ENCODE results near the gene EGFR. TPM values are rescaled to one million over a fixed set of nuclear protein-coding genes. Genes with fewer than 3 reads are reported as not detected.

The EGFR gene
- polyA plus RNA-seq, 1 of the 3 experiments (the other 2 are of a cell fraction) = 37.6 TPM

DNA sequence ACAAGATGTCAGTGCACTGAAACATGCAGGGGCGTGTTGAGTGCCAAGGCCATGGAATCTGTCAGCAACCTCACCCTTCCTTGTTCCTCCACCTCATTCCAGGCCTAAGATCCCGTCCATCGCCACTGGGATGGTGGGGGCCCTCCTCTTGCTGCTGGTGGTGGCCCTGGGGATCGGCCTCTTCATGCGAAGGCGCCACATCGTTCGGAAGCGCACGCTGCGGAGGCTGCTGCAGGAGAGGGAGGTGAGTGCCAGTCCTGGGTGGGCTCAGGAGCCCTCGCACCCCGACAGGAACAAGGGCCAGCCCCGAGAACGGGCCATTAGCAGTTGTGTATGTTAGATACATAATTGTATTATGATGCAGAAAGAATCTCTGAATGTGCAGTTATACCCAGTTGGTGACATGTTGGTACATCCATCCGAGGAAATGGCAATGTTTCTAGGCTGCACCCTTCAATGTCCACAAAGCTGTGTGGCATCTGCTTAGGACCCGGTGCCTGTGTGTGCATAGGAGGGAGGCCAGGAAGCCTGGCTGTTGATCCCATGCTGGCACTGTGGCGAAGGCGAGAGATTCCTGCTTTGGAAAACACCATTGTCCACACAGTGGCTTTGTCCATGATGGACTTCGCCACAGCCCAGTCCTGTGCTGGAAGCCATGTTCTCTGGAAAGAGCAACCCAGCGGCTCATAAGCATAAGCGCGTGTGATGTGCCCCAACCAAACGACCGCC is 154.2 kb downstream of the EGFR start:
- Histone ChIP-seq H4K20me1 (ENCODE audit: insufficient read depth) (no peaks in the 10 kb centered on the region; the same call in 1 of the 2 replicates), H3F3A (replicated peaks; ENCODE audit: insufficient read depth) (no peaks in the 10 kb centered on the region), H3K9ac (no peak overlapping the region), H3K4me2 (no peak overlapping the region), H3K9me2 (no peaks in the 10 kb centered on the region), H3K9me3 (no peaks in the 10 kb centered on the region), H3K79me2 (ENCODE audit: insufficient read depth) (no peaks in the 10 kb centered on the region; the same call in 1 of the 2 replicates), H3K27ac (ENCODE audit: low read depth in 2 of 2, low read length in 1 of 2) (no peak overlapping the region), H2AFZ (ENCODE audit: low read depth) (no peak overlapping the region), H3K36me3 (replicated peaks in 1 of 2; ENCODE audit: control insufficient read depth in 1 of 2, insufficient read depth in 2 of 2, low read length in 1 of 2) (peaks cover 71 to 83% of the 10 kb centered on the region in 2 experiments), H3K27me3 (ENCODE audit: insufficient read depth) (no peaks in the 10 kb centered on the region), H3K4me1 (ENCODE audit: control insufficient read depth in 1 of 2, insufficient read depth in 2 of 2, low read depth in 1 of 2, low read length in 1 of 2) (peaks cover 0 to 12% of the 10 kb centered on the region in 2 experiments; a peak in 2 of 4 replicates), H3K4me3 (ENCODE audit: low read depth in 2 of 2, low read length in 1 of 2) (no peak overlapping the region)
- DNase-seq = no peak
- ChIA-PET CTCF (interaction anchor here (0.6 to 4.8 kb wide), 7 partner anchors 9 to 82 kb away, joined by 3 to 23 read pairs (median 3); no protein-coding TSS in a partner anchor), POLR2A (no interaction called here)
- TF ChIP-seq SMC3 (IDR thresholded peaks at IDR 0.05; ENCODE audit: low read depth, low read length) (no peak), FOSL2 (IDR thresholded peaks at IDR 0.05; ENCODE audit: borderline replicate concordance, low read depth) (no peak), JUND (IDR thresholded peaks at IDR 0.05) (no peak), TCF12 (IDR thresholded peaks at IDR 0.05) (no peak), TAF1 (IDR thresholded peaks at IDR 0.05; ENCODE audit: borderline replicate concordance, low read depth, low read length) (no peak), RXRA (IDR thresholded peaks at IDR 0.05; ENCODE audit: borderline replicate concordance, low read depth) (no peak), FOXM1 (IDR thresholded peaks at IDR 0.05; ENCODE audit: low read depth) (no peak), NRF1 (IDR thresholded peaks at IDR 0.05; ENCODE audit: low read depth, low read length) (no peak), MEF2A (IDR thresholded peaks at IDR 0.05; ENCODE audit: borderline replicate concordance, low read depth) (no peak), GATA2 (CRISPR knock-in tag; IDR thresholded peaks at IDR 0.05) (no peak), POLR2AphosphoS5 (IDR thresholded peaks at IDR 0.05; ENCODE audit: low read depth, low read length) (no peak), GABPA (IDR thresholded peaks at IDR 0.05; ENCODE audit: low read depth) (no peak)
- TF ChIP-seq, protein P1, sequence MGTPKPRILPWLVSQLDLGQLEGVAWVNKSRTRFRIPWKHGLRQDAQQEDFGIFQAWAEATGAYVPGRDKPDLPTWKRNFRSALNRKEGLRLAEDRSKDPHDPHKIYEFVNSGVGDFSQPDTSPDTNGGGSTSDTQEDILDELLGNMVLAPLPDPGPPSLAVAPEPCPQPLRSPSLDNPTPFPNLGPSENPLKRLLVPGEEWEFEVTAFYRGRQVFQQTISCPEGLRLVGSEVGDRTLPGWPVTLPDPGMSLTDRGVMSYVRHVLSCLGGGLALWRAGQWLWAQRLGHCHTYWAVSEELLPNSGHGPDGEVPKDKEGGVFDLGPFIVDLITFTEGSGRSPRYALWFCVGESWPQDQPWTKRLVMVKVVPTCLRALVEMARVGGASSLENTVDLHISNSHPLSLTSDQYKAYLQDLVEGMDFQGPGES (IDR thresholded peaks at IDR 0.05; ENCODE audit: low read depth, low read length) = no peak
- TF ChIP-seq, protein P2, sequence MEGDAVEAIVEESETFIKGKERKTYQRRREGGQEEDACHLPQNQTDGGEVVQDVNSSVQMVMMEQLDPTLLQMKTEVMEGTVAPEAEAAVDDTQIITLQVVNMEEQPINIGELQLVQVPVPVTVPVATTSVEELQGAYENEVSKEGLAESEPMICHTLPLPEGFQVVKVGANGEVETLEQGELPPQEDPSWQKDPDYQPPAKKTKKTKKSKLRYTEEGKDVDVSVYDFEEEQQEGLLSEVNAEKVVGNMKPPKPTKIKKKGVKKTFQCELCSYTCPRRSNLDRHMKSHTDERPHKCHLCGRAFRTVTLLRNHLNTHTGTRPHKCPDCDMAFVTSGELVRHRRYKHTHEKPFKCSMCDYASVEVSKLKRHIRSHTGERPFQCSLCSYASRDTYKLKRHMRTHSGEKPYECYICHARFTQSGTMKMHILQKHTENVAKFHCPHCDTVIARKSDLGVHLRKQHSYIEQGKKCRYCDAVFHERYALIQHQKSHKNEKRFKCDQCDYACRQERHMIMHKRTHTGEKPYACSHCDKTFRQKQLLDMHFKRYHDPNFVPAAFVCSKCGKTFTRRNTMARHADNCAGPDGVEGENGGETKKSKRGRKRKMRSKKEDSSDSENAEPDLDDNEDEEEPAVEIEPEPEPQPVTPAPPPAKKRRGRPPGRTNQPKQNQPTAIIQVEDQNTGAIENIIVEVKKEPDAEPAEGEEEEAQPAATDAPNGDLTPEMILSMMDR (IDR thresholded peaks at IDR 0.05) = no peak
- TF ChIP-seq, protein P3, sequence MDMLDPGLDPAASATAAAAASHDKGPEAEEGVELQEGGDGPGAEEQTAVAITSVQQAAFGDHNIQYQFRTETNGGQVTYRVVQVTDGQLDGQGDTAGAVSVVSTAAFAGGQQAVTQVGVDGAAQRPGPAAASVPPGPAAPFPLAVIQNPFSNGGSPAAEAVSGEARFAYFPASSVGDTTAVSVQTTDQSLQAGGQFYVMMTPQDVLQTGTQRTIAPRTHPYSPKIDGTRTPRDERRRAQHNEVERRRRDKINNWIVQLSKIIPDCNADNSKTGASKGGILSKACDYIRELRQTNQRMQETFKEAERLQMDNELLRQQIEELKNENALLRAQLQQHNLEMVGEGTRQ (IDR thresholded peaks at IDR 0.05; ENCODE audit: borderline replicate concordance, low read depth, low read length) = no peak
- TF ChIP-seq, protein P4, sequence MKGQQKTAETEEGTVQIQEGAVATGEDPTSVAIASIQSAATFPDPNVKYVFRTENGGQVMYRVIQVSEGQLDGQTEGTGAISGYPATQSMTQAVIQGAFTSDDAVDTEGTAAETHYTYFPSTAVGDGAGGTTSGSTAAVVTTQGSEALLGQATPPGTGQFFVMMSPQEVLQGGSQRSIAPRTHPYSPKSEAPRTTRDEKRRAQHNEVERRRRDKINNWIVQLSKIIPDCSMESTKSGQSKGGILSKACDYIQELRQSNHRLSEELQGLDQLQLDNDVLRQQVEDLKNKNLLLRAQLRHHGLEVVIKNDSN (IDR thresholded peaks at IDR 0.05; ENCODE audit: borderline replicate concordance, low read depth) = no peak
- 95% methylated on average over 23 of the region's 25 CpGs for WGBS (ENCODE audit: low lambda C conversion rate)

All from SK-N-SH (cell line).